GM20431 (cell line): ENCODE results near the gene NPHP4.

ENCODE experiments used
- in situ Hi-C: fragments of 300-500 bp; cut with MseI, MboI; formaldehyde crosslinking; loops from one replicate; pipeline ENCODE4 v1.15.0; 2020; ENCODE audit warnings: low sequenced_read_pairs; ENCODE audit not compliant: unreplicated experiment

NPHP4 gene

GRCh38 chr1:5993556-5994491 is 1.6 kb upstream of the NPHP4 start:
- in situ Hi-C loops, result no loop called here

GRCh38 chr1:5992814-5993555 is 760 bp upstream of the NPHP4 start:
- in situ Hi-C loops, result no loop called here

- in situ Hi-C loops, result no loop called here
These were observed 722 bp downstream of the NPHP4 start for GRCh38 chr1:5991381-5992025.

- in situ Hi-C loops, result no loop called here
These were observed 1.3 kb downstream of the NPHP4 start for GRCh38 chr1:5990913-5991312.

- in situ Hi-C loops, result no loop called here
These were observed 2.4 kb downstream of the NPHP4 start for GRCh38 chr1:5989731-5990271.

GRCh38 chr1:5989286-5989605 is 3.0 kb downstream of the NPHP4 start:
- in situ Hi-C loops, result no loop called here

GRCh38 chr1:5988596-5989285 is 3.5 kb downstream of the NPHP4 start:
- in situ Hi-C loops, result no loop called here

- in situ Hi-C loops, result no loop called here
These were observed 6.2 kb downstream of the NPHP4 start for GRCh38 chr1:5986018-5986417.

GRCh38 chr1:5985250-5985649 is 7.0 kb downstream of the NPHP4 start:
- in situ Hi-C loops, result no loop called here

GRCh38 chr1:5983361-5984103 is 8.7 kb downstream of the NPHP4 start:
- in situ Hi-C loops, result no loop called here

GRCh38 chr1:5982868-5983267 is 9.4 kb downstream of the NPHP4 start:
- in situ Hi-C loops, result no loop called here

- in situ Hi-C loops, result no loop called here
These were observed 9.9 kb downstream of the NPHP4 start for GRCh38 chr1:5982276-5982675.

GRCh38 chr1:5981009-5981380 is 11.2 kb downstream of the NPHP4 start:
- in situ Hi-C loops, result no loop called here

GRCh38 chr1:5980314-5981008 is 11.8 kb downstream of the NPHP4 start:
- in situ Hi-C loops, result no loop called here

GRCh38 chr1:5979536-5980313 is 12.5 kb downstream of the NPHP4 start:
- in situ Hi-C loops, result no loop called here

- in situ Hi-C loops, result no loop called here
These were observed 13.8 kb downstream of the NPHP4 start for GRCh38 chr1:5978452-5978851.

GRCh38 chr1:5977494-5978444 is 14.5 kb downstream of the NPHP4 start:
- in situ Hi-C loops, result no loop called here
